Measurements from ENCODE around the gene DNAJC19. TPM values are rescaled to one million over a fixed set of nuclear protein-coding genes. Genes with fewer than 3 reads are reported as not detected.

Gene DNAJC19
- total RNA-seq, 1 donor from 2014 or later, result 42.4 TPM

DNA sequence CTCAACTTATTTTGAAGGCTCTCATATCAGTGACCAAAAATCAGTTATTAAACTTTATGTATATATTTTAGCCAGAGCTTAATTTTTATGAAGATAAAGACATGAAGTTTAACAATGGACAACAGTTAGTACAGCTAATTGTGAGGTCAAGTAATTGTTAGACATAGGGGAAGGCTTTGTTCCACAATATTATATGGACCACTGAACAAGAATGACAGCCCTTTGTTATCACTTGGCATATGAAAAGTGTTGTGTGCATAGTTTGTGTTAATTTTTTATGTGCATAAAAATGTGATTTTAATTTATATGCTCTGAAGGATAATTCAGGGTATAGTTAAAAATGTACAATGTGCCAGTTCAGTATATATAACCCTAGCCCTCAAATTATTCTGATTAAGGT lies 12.0 kb downstream of the DNAJC19 start:
- peaks cover 4% of the 10 kb centered on the region for H3K36me3 Mint-ChIP-seq
- no peak for DNase-seq (ENCODE audit: extremely low spot score, unreplicated experiment)
- no peak overlapping the region for H3K27ac Mint-ChIP-seq
- TF ChIP-seq, protein P1, sequence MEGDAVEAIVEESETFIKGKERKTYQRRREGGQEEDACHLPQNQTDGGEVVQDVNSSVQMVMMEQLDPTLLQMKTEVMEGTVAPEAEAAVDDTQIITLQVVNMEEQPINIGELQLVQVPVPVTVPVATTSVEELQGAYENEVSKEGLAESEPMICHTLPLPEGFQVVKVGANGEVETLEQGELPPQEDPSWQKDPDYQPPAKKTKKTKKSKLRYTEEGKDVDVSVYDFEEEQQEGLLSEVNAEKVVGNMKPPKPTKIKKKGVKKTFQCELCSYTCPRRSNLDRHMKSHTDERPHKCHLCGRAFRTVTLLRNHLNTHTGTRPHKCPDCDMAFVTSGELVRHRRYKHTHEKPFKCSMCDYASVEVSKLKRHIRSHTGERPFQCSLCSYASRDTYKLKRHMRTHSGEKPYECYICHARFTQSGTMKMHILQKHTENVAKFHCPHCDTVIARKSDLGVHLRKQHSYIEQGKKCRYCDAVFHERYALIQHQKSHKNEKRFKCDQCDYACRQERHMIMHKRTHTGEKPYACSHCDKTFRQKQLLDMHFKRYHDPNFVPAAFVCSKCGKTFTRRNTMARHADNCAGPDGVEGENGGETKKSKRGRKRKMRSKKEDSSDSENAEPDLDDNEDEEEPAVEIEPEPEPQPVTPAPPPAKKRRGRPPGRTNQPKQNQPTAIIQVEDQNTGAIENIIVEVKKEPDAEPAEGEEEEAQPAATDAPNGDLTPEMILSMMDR (conservative IDR thresholded peaks at IDR 0.05), result no peak
- H3K9me3 Mint-ChIP-seq, result no peaks in the 10 kb centered on the region
- H3K4me1 Mint-ChIP-seq (ENCODE audit: unreplicated experiment), result peaks cover 6% of the 10 kb centered on the region
- no peaks in the 10 kb centered on the region for H3K27me3 Mint-ChIP-seq
- H3K4me3 Mint-ChIP-seq, result no peak overlapping the region

DNA sequence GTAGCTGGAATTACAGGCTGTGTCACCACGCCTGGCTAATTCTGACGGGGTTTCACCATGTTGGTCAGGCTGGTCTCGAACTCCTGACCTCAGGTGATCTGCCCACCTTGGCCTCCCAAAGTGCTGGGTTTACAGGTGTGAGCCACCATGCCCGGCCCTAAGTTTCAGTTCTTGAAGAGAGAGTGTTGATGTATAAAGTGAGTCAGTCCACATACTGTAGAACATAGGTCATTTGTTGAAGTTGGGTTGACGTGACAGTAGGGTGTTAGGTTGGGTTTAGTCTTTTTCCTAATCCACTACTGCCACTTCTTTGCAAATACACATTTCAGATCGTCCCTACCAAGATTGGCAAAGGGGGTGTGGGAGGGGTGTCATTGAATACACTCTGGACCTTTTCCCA lies 15.2 kb downstream of the DNAJC19 start:
- TF ChIP-seq, protein P1 (conservative IDR thresholded peaks at IDR 0.05), result no peak
- Mint-ChIP-seq H3K9me3 (no peaks in the 10 kb centered on the region), H3K4me3 (no peak overlapping the region), H3K27me3 (no peaks in the 10 kb centered on the region), H3K27ac (no peak overlapping the region), H3K36me3 (peaks cover 4% of the 10 kb centered on the region), H3K4me1 (ENCODE audit: unreplicated experiment) (no peaks in the 10 kb centered on the region)
- DNase-seq (ENCODE audit: extremely low spot score, unreplicated experiment), result no peak

- Mint-ChIP-seq H3K4me1 (ENCODE audit: unreplicated experiment) (no peaks in the 10 kb centered on the region), H3K4me3 (no peak overlapping the region), H3K36me3 (peaks cover 6% of the 10 kb centered on the region), H3K9me3 (no peaks in the 10 kb centered on the region), H3K27ac (no peak overlapping the region), H3K27me3 (no peaks in the 10 kb centered on the region)
- no peak for DNase-seq (ENCODE audit: extremely low spot score, unreplicated experiment)
- TF ChIP-seq, protein P1 (conservative IDR thresholded peaks at IDR 0.05), result no peak
These were observed 16.0 kb downstream of the DNAJC19 start for GRCh38 chr3:180973543-180973942.

DNA sequence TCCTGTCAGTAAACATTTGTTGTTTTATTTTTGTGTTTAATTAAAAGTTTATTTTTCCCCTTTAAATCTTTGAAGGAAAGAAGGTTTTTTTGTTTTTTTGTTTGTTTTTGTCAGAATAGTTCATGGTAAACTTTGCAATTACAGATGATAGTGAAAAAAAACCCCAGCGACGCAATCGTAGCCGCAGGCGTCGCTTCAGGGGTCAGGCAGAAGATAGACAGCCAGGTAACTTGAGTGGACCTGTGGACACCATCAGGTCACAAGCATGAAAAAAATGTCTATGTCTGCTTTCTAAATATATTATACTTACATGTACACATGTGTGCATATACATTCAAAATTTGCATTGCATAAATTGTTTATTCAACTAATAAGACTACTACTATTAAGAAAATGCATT lies 18.6 kb downstream of the DNAJC19 start:
- no peak for DNase-seq (ENCODE audit: extremely low spot score, unreplicated experiment)
- Mint-ChIP-seq H3K36me3 (peaks cover 17% of the 10 kb centered on the region), H3K27ac (no peak overlapping the region), H3K4me3 (no peak overlapping the region), H3K4me1 (ENCODE audit: unreplicated experiment) (no peaks in the 10 kb centered on the region), H3K27me3 (no peaks in the 10 kb centered on the region), H3K9me3 (no peaks in the 10 kb centered on the region)
- TF ChIP-seq, protein P1 (conservative IDR thresholded peaks at IDR 0.05), result no peak

DNA sequence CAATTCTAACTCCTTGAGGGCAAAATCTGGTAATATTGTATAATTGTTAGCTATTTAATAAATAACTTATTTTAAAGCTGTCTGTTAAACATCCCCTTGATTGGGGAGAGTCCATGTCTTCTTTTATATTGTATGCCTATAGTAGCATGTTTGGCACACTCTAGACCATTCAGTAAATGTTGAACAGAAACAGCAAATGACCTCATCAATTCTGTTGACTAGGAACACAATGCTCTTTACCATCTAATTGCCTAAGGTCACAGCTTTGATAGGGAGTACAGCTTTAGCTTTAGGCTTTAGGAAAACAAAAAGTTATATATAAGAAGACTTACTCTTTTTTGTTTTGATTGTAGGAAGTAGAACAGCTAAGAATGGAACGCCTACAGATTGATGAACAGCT lies 27.0 kb downstream of the DNAJC19 start:
- Mint-ChIP-seq H3K4me3 (no peak overlapping the region), H3K9me3 (no peaks in the 10 kb centered on the region), H3K27me3 (no peaks in the 10 kb centered on the region), H3K27ac (no peak overlapping the region), H3K4me1 (ENCODE audit: unreplicated experiment) (no peaks in the 10 kb centered on the region), H3K36me3 (peaks cover 32% of the 10 kb centered on the region)
- TF ChIP-seq, protein P1 (conservative IDR thresholded peaks at IDR 0.05), result no peak
- DNase-seq (ENCODE audit: extremely low spot score, unreplicated experiment), result no peak

GRCh38 chr3:180961552-180961951 lies 28.0 kb downstream of the DNAJC19 start:
- H3K27me3 Mint-ChIP-seq, result no peaks in the 10 kb centered on the region
- TF ChIP-seq, protein P1 (conservative IDR thresholded peaks at IDR 0.05), result no peak
- no peak overlapping the region for H3K27ac Mint-ChIP-seq
- peaks cover 34% of the 10 kb centered on the region for H3K36me3 Mint-ChIP-seq
- no peaks in the 10 kb centered on the region for H3K9me3 Mint-ChIP-seq
- no peak overlapping the region for H3K4me3 Mint-ChIP-seq
- no peak for DNase-seq (ENCODE audit: extremely low spot score, unreplicated experiment)
- no peaks in the 10 kb centered on the region for H3K4me1 Mint-ChIP-seq (ENCODE audit: unreplicated experiment)
